Erythroblast (primary cell): ENCODE measurements around the gene VGLL2.

ENCODE experiments used
- GATA1 ChIP-seq: IDR thresholded peaks from 2 replicates; pipeline ENCODE4 v1.6.1; 2011; ENCODE audit warnings: low read depth, mild to moderate bottlenecking, control low read depth, low read length, moderate library complexity
- POLR2A ChIP-seq: IDR thresholded peaks from 2 replicates; pipeline ENCODE4 v1.6.1; 2011; ENCODE audit warnings: mild to moderate bottlenecking, low read length

- no peak for TF ChIP-seq POLR2A
- TF ChIP-seq GATA1: no peak
Observed at GRCh38 chr6:117272032-117272866, 6.9 kb downstream of the VGLL2 start.
